Mesenchymal stem cell (in vitro differentiated cells and primary cell): ENCODE data around the gene SERPINH1.

ENCODE experiments used
- DNase-seq: peaks from one replicate; pipeline ENCODE4 v3.0.0-alpha.2; 2013
- H2AFZ ChIP-seq: one replicate; pipeline ENCODE4 v1.6.1; 2013; ENCODE audit warnings: low read depth, mild to moderate bottlenecking, control low read depth, inconsistent platforms, low read length, moderate library complexity
- H2AK5ac ChIP-seq: 2 replicates; pipeline ENCODE4 v1.6.1; 2013; ENCODE audit warnings: low read length, moderate library complexity, mild to moderate bottlenecking, inconsistent platforms; ENCODE audit not compliant: severe bottlenecking
- H2BK120ac ChIP-seq: one replicate; pipeline ENCODE4 v1.6.1; 2013; ENCODE audit warnings: low read depth, mild to moderate bottlenecking, inconsistent platforms, low read length, moderate library complexity
- H2BK12ac ChIP-seq, 2 experiments: one replicate each; pipeline ENCODE4 v1.6.1; 2013; ENCODE audit warnings: inconsistent platforms in 2 of 2, low read length in 2 of 2, mild to moderate bottlenecking in 2 of 2, moderate library complexity in 2 of 2, control low read depth in 1 of 2
- H2BK15ac ChIP-seq: one replicate; pipeline ENCODE4 v1.6.1; 2013; ENCODE audit warnings: mild to moderate bottlenecking, low read depth, inconsistent platforms; ENCODE audit not compliant: poor library complexity, severe bottlenecking
- H2BK5ac ChIP-seq: 2 replicates; pipeline ENCODE4 v1.6.1; 2013; ENCODE audit warnings: low read depth, mild to moderate bottlenecking, low read length, control low read depth, inconsistent platforms; ENCODE audit not compliant: poor library complexity, severe bottlenecking
- H3K14ac ChIP-seq, 2 experiments: one replicate each; pipeline ENCODE4 v1.6.1; 2013; ENCODE audit warnings: inconsistent platforms in 2 of 2, low read length in 2 of 2, control low read depth in 1 of 2, mild to moderate bottlenecking in 1 of 2, moderate library complexity in 1 of 2
- H3K18ac ChIP-seq, 2 experiments: one replicate each; pipeline ENCODE4 v1.6.1; 2013; ENCODE audit warnings: inconsistent platforms in 2 of 2, low read length in 2 of 2, control low read depth in 1 of 2, low read depth in 1 of 2, mild to moderate bottlenecking in 1 of 2
- H3K23ac ChIP-seq, 2 experiments: one replicate each; pipeline ENCODE4 v1.6.1; 2013; ENCODE audit warnings: inconsistent platforms in 2 of 2, low read length in 2 of 2, mild to moderate bottlenecking in 2 of 2, moderate library complexity in 2 of 2, control low read depth in 1 of 2
- H3K27ac ChIP-seq: 2 replicates; pipeline ENCODE4 v1.5.1; 2013; ENCODE audit warnings: mild to moderate bottlenecking, moderate library complexity, low read length, control low read depth, inconsistent platforms; ENCODE audit not compliant: poor library complexity, severe bottlenecking
- H3K27me3 ChIP-seq, 2 experiments: 2 replicates each; pipeline versions ENCODE4 v1.6.1 to v1.7.0; 2013; ENCODE audit warnings: low read length in 2 of 2, mild to moderate bottlenecking in 2 of 2, moderate library complexity in 2 of 2, control low read depth in 1 of 2, inconsistent platforms in 1 of 2; ENCODE audit not compliant: control insufficient read depth in 1 of 2, insufficient read depth in 1 of 2
- H3K36me3 ChIP-seq, 2 experiments: 2 replicates each; pipeline versions ENCODE4 v1.6.1 to v1.7.0; 2013; ENCODE audit warnings: low read length in 2 of 2, control low read depth in 1 of 2, inconsistent platforms in 1 of 2, low read depth in 1 of 2, mild to moderate bottlenecking in 1 of 2; ENCODE audit not compliant: insufficient read depth in 2 of 2, control insufficient read depth in 1 of 2
- H3K4ac ChIP-seq, 2 experiments: one replicate each; pipeline ENCODE4 v1.6.1; 2013; ENCODE audit warnings: inconsistent platforms in 2 of 2, low read length in 2 of 2, mild to moderate bottlenecking in 2 of 2, moderate library complexity in 2 of 2, control low read depth in 1 of 2, low read depth in 1 of 2
- H3K4me1 ChIP-seq: 2 replicates; pipeline ENCODE4 v1.6.1; 2013; ENCODE audit warnings: low read depth, low read length, control low read depth; ENCODE audit not compliant: control insufficient read depth, insufficient read depth
- H3K4me2 ChIP-seq: 2 replicates; pipeline ENCODE4 v1.6.1; 2013; ENCODE audit warnings: low read length, mild to moderate bottlenecking, inconsistent platforms; ENCODE audit not compliant: poor library complexity, severe bottlenecking
- H3K4me3 ChIP-seq, 2 experiments: 2 replicates each; pipeline versions ENCODE4 v1.5.1 to v1.7.0; 2013; ENCODE audit warnings: low read length in 2 of 2, mild to moderate bottlenecking in 2 of 2, control low read depth in 1 of 2, low read depth in 1 of 2; ENCODE audit not compliant: insufficient read depth in 1 of 2
- H3K79me1 ChIP-seq: replicated peaks from 2 replicates; pipeline ENCODE4 v1.6.1; 2013; ENCODE audit warnings: mild to moderate bottlenecking, control low read depth, low read length, inconsistent platforms; ENCODE audit not compliant: poor library complexity, severe bottlenecking
- H3K9ac ChIP-seq: 2 replicates; pipeline ENCODE4 v1.7.0; 2013; ENCODE audit warnings: mild to moderate bottlenecking, low read length, moderate library complexity
- H3K9me3 ChIP-seq: 2 replicates; pipeline ENCODE4 v1.7.0; 2013; ENCODE audit warnings: mild to moderate bottlenecking, low read length; ENCODE audit not compliant: control insufficient read depth
- H4K8ac ChIP-seq: one replicate; pipeline ENCODE4 v1.6.1; 2013; ENCODE audit warnings: inconsistent platforms, mild to moderate bottlenecking, low read length, moderate library complexity
- H4K91ac ChIP-seq: one replicate; pipeline ENCODE4 v1.6.1; 2013; ENCODE audit warnings: mild to moderate bottlenecking, low read length, inconsistent platforms
- WGBS: methylation state at CpG from one replicate; pipeline ENCODE4 v1.1.7; 2013; ENCODE audit warnings: mixed read lengths; 5-methylcytosine and 5-hydroxymethylcytosine counted together

The SERPINH1 gene

GRCh38 chr11:75557666-75558494 lies 4.2 kb upstream of the SERPINH1 start:
- no peak overlapping the region for H3K4me2 ChIP-seq
- DNase-seq = peak; percentile 88
- no peaks in the 10 kb centered on the region for H3K36me3 ChIP-seq
- peak overlapping the region in 1 of 2 experiments; percentile 59 for H3K4me3 ChIP-seq
- no peak overlapping the region for H3K27ac ChIP-seq
- H4K8ac ChIP-seq = peak overlapping the region; percentile 96
- peak overlapping the region in 1 of 2 experiments; percentile 77 for H3K14ac ChIP-seq
- peak overlapping the region in 1 of 2 experiments; percentile 35 for H3K23ac ChIP-seq
- peak overlapping the region; percentile 99 for H2BK120ac ChIP-seq
- no peaks in the 10 kb centered on the region for H3K27me3 ChIP-seq
- H2AK5ac ChIP-seq = peak overlapping the region; percentile 7
- H3K79me1 ChIP-seq = no peaks in the 10 kb centered on the region
- peak overlapping the region; percentile 96 to 100 for H2BK12ac ChIP-seq
- WGBS = 56% methylated on average over 16 of the region's 17 CpGs
- peaks cover 42% of the 10 kb centered on the region for H3K4me1 ChIP-seq
- peak overlapping the region; percentile 99 for H4K91ac ChIP-seq
- H2BK5ac ChIP-seq = no peak overlapping the region
- no peaks in the 10 kb centered on the region for H3K9me3 ChIP-seq
- peak overlapping the region; percentile 83 for H3K9ac ChIP-seq
- peak overlapping the region; percentile 97 to 98 for H3K18ac ChIP-seq
- no peak overlapping the region for H2AFZ ChIP-seq
- H2BK15ac ChIP-seq = peak overlapping the region; percentile 88
- peak overlapping the region; percentile 54 to 97 for H3K4ac ChIP-seq

- peak overlapping the region; percentile 92 for H2BK15ac ChIP-seq
- no peak overlapping the region for H2BK5ac ChIP-seq
- peak overlapping the region; percentile 99 for H4K91ac ChIP-seq
- H3K9me3 ChIP-seq = no peaks in the 10 kb centered on the region
- H3K79me1 ChIP-seq = no peaks in the 10 kb centered on the region
- H3K23ac ChIP-seq = peak overlapping the region; percentile 51 to 67
- peak overlapping the region; percentile 97 for H4K8ac ChIP-seq
- no peaks in the 10 kb centered on the region for H3K27me3 ChIP-seq
- H3K27ac ChIP-seq = peak overlapping the region; percentile 33
- DNase-seq = peak; percentile 89
- peaks cover 36% of the 10 kb centered on the region for H3K4me1 ChIP-seq
- H2BK120ac ChIP-seq = peak overlapping the region; percentile 99
- H2BK12ac ChIP-seq = peak overlapping the region; percentile 99 to 100
- H3K9ac ChIP-seq = peak overlapping the region; percentile 83
- H2AK5ac ChIP-seq = peak overlapping the region; percentile 96
- peak overlapping the region in 1 of 2 experiments; percentile 59 for H3K4me3 ChIP-seq
- peak overlapping the region; percentile 95 to 97 for H3K14ac ChIP-seq
- H2AFZ ChIP-seq = peak overlapping the region; percentile 65
- 13% methylated on average over 6 of the region's 8 CpGs for WGBS
- H3K4ac ChIP-seq = peak overlapping the region; percentile 96 to 100
- peak overlapping the region; percentile 98 to 100 for H3K18ac ChIP-seq
- no peaks in the 10 kb centered on the region for H3K36me3 ChIP-seq
- peak overlapping the region; percentile 19 for H3K4me2 ChIP-seq
Observed at GRCh38 chr11:75558939-75559843, 2.9 kb upstream of the SERPINH1 start.

DNA sequence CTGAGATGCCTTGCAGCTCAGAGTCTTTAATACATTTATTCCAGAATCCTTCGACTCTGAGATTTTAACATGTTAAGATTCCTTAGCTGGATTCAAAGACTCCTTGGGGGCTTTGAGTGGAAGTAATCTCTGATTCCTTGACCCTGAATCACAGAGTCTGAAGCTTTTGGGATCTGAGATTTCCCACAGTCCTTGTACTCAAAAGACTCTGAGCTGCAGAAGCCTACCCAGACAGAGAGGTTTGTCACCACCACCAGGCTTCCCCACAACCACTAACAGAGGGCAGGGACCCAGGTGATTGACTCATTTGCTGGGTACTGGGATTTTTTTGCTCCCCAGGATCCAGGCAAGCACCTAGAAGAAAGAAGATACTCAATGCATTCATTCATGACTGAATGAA lies 1.4 kb upstream of the SERPINH1 start:
- peak overlapping the region in 1 of 2 experiments; percentile 28 for H3K18ac ChIP-seq
- H3K4me3 ChIP-seq = peak overlapping the region in 1 of 2 experiments; percentile 26
- H3K23ac ChIP-seq = no peak overlapping the region
- no peak overlapping the region for H3K14ac ChIP-seq
- H2BK15ac ChIP-seq = peak overlapping the region; percentile 13
- no peaks in the 10 kb centered on the region for H3K79me1 ChIP-seq
- H3K4ac ChIP-seq = peak overlapping the region in 1 of 2 experiments; percentile 76
- no peak overlapping the region for H2AK5ac ChIP-seq
- peak overlapping the region; percentile 18 to 80 for H2BK12ac ChIP-seq
- H2BK120ac ChIP-seq = peak overlapping the region; percentile 64
- peaks cover 39% of the 10 kb centered on the region for H3K4me1 ChIP-seq
- no peak overlapping the region for H4K8ac ChIP-seq
- H4K91ac ChIP-seq = no peak overlapping the region
- peak; percentile 45 for DNase-seq
- no peak overlapping the region for H2AFZ ChIP-seq
- H3K27ac ChIP-seq = no peak overlapping the region
- no peaks in the 10 kb centered on the region for H3K9me3 ChIP-seq
- H3K9ac ChIP-seq = peak overlapping the region; percentile 95
- H2BK5ac ChIP-seq = peak overlapping the region; percentile 24
- WGBS = 71% methylated on average over 1 of the region's 1 CpG
- no peaks in the 10 kb centered on the region for H3K27me3 ChIP-seq
- peaks cover 0 to 3% of the 10 kb centered on the region in 2 experiments for H3K36me3 ChIP-seq
- H3K4me2 ChIP-seq = no peak overlapping the region
